ENCODE measurements around the gene ABCC9.

ABCC9 gene

GRCh38 chr12:21780786-21781185 lies 160.4 kb downstream of the ABCC9 start:
- no peak overlapping the region for H3K4me3 ChIP-seq (ENCODE audit: low read depth, low read length)

GRCh38 chr12:21776175-21776574 lies 165.1 kb downstream of the ABCC9 start:
- H3K4me3 ChIP-seq (ENCODE audit: low read depth, low read length): no peak overlapping the region

- H3K4me3 ChIP-seq (ENCODE audit: low read depth, low read length): peak overlapping the region; percentile 39
These were observed 165.9 kb downstream of the ABCC9 start for GRCh38 chr12:21775133-21775820.

GRCh38 chr12:21774358-21775132 lies 166.7 kb downstream of the ABCC9 start, which contains the start of gene KCNJ8:
Gene KCNJ8 (minus strand): TSS chr12:21774706. CDS start chr12:21773616, 1,090 bp downstream.
- peak within 1 kb of the TSS; percentile 45 for H3K4me3 ChIP-seq (ENCODE audit: low read depth, low read length)

GRCh38 chr12:21773806-21774205 lies 167.4 kb downstream of the ABCC9 start:
- H3K4me3 ChIP-seq (ENCODE audit: low read depth, low read length): no peak overlapping the region

GRCh38 chr12:21773263-21773741 lies 167.9 kb downstream of the ABCC9 start:
- no peak overlapping the region for H3K4me3 ChIP-seq (ENCODE audit: low read depth, low read length)

- H3K4me3 ChIP-seq (ENCODE audit: low read depth, low read length): no peak overlapping the region
These were observed 169.9 kb downstream of the ABCC9 start for GRCh38 chr12:21771311-21771710.

- H3K4me3 ChIP-seq (ENCODE audit: low read depth, low read length): no peak overlapping the region
These were observed 171.9 kb downstream of the ABCC9 start for GRCh38 chr12:21769307-21769706.

- H3K4me3 ChIP-seq (ENCODE audit: low read depth, low read length): no peak overlapping the region
These were observed 174.8 kb downstream of the ABCC9 start for GRCh38 chr12:21766403-21766802.

- H3K4me3 ChIP-seq (ENCODE audit: low read depth, low read length): no peak overlapping the region
These were observed 176.3 kb downstream of the ABCC9 start for GRCh38 chr12:21764950-21765349.

- H3K4me3 ChIP-seq (ENCODE audit: low read depth, low read length): no peak overlapping the region
These were observed 177.2 kb downstream of the ABCC9 start for GRCh38 chr12:21764065-21764464.

GRCh38 chr12:21763531-21763930 lies 177.7 kb downstream of the ABCC9 start:
- no peak overlapping the region for H3K4me3 ChIP-seq (ENCODE audit: low read depth, low read length)

- no peak overlapping the region for H3K4me3 ChIP-seq (ENCODE audit: low read depth, low read length)
These were observed 181.5 kb downstream of the ABCC9 start for GRCh38 chr12:21759737-21760136.

- H3K4me3 ChIP-seq (ENCODE audit: low read depth, low read length): no peak overlapping the region
These were observed 183.5 kb downstream of the ABCC9 start for GRCh38 chr12:21757735-21758134.

GRCh38 chr12:21756699-21757098 lies 184.5 kb downstream of the ABCC9 start:
- no peak overlapping the region for H3K4me3 ChIP-seq (ENCODE audit: low read depth, low read length)

GRCh38 chr12:21751517-21751916 lies 189.7 kb downstream of the ABCC9 start:
- no peak overlapping the region for H3K4me3 ChIP-seq (ENCODE audit: low read depth, low read length)
